ENCODE results near the gene NDFIP1. TPM values are rescaled to one million over a fixed set of nuclear protein-coding genes. Genes with fewer than 3 reads are reported as not detected.
"Not testable (repeated sequence)": the region's sequence is repeated elsewhere in the genome, so short reads cannot be mapped to it uniquely, and the experiment has no call there.

Gene NDFIP1
- total RNA-seq, 1 experiment from 2014 or later, result 37.8 TPM

DNA sequence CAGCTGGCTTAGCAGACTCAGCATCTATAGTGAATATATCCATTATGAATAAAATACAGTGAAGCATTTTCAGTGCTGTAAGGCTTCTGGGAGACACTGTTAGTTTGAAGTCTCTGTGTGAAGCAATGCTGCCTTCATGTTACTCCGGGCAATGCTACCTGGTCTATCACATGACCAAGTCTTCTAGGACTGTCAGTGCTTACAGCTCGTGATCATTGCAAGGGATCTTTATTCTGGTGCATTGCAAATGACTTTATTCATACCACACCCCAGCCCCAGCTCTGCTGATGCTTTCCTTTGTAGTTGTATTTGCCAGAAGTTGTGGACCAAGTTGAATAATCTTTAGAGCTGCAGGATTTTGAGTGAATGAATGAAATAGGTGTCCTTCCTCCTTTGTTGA, 21.9 kb upstream of the NDFIP1 start (continued):
- no peak for TF ChIP-seq ZBTB33 (IDR thresholded peaks at IDR 0.05; ENCODE audit: extremely low read depth, insufficient replicate concordance, low read length)
- TF ChIP-seq RAD21 (IDR thresholded peaks at IDR 0.05; ENCODE audit: low read depth), result no peak
- no peak for TF ChIP-seq FOSL1 (IDR thresholded peaks at IDR 0.05; ENCODE audit: low read depth)
- no peak for TF ChIP-seq CEBPB (IDR thresholded peaks at IDR 0.05; ENCODE audit: low read depth)
- no peak for TF ChIP-seq POLR2AphosphoS5 (IDR thresholded peaks at IDR 0.05; ENCODE audit: low read depth, low read length)
- no peak for TF ChIP-seq ZNF274 (IDR thresholded peaks at IDR 0.05; ENCODE audit: low read depth, low read length)
- no peak for TF ChIP-seq ZFX (IDR thresholded peaks at IDR 0.05)

- Histone ChIP-seq H3K4me2 (ENCODE audit: low read length) (no peak overlapping the region), H2AFZ (ENCODE audit: low read depth, low read length, poor library complexity, severe bottlenecking) (no peak overlapping the region)
- BruUV-seq (replicated peaks), result no TSS peak
Observed at GRCh38 chr5:142087920-142088679, 20.5 kb upstream of the NDFIP1 start.

GRCh38 chr5:142088855-142089479, 19.6 kb upstream of the NDFIP1 start:
- DNase-seq (ENCODE audit: low read depth, low spot score); BruUV-seq (replicated peaks); H3K4me3 ChIP-seq (replicated peaks in 1 of 2; ENCODE audit: low read depth in 1 of 2, low read length in 2 of 2); H3K9me2 ChIP-seq (ENCODE audit: insufficient read depth); CTCF ChIA-PET; H3K27ac ChIP-seq (ENCODE audit: low read depth, low read length); H4K20me1 ChIP-seq (ENCODE audit: insufficient read depth); H2AFZ ChIP-seq (ENCODE audit: low read depth, low read length, poor library complexity, severe bottlenecking); H3K36me3 ChIP-seq (ENCODE audit: control insufficient read depth in 1 of 2, insufficient read depth in 2 of 2, low read length in 2 of 2); H3K9ac ChIP-seq (ENCODE audit: low read length); H3K27me3 ChIP-seq (ENCODE audit: insufficient read depth, low read length); POLR2A ChIA-PET; H3K79me2 ChIP-seq (ENCODE audit: insufficient read depth, low read length); ATAC-seq; H3K9me3 ChIP-seq (ENCODE audit: control insufficient read depth in 1 of 2, insufficient read depth in 1 of 2, low read depth in 1 of 2, low read length in 2 of 2): not testable (repeated sequence)
- Histone ChIP-seq H3K4me2 (ENCODE audit: low read length) (peak overlapping the region; percentile 29), H3K4me1 (ENCODE audit: control insufficient read depth in 1 of 2, insufficient read depth in 2 of 2, low read length in 2 of 2) (peaks cover 3 to 11% of the 10 kb centered on the region in 2 experiments; a peak in 3 of 4 replicates)
- RAD21 ChIA-PET (ENCODE audit: low non-redundant PET in 1 of 2, low total read pairs in 2 of 2, uncharacterized antibody in 2 of 2, unreplicated experiment in 2 of 2), result interaction anchor here in 1 of 2 experiments (0.6 kb wide), 1 partner anchor 25 kb away, joined by 3 read pairs; no protein-coding TSS in a partner anchor
- intact Hi-C loops (cut with micrococcal nuclease), result loop anchor here (1.0 kb wide), 1 partner anchor 42 kb away; no protein-coding TSS in a partner anchor

More at GRCh38 chr5:142087920-142088679, 20.5 kb upstream of the NDFIP1 start:
- Histone ChIP-seq H3K36me3 (ENCODE audit: control insufficient read depth in 1 of 2, insufficient read depth in 2 of 2, low read length in 2 of 2) (no peaks in the 10 kb centered on the region), H4K20me1 (ENCODE audit: insufficient read depth) (no peaks in the 10 kb centered on the region), H3K27me3 (ENCODE audit: insufficient read depth, low read length) (no peaks in the 10 kb centered on the region), H3K27ac (ENCODE audit: low read depth, low read length) (no peak overlapping the region), H3K9ac (ENCODE audit: low read length) (no peak overlapping the region), H3K4me1 (ENCODE audit: control insufficient read depth in 1 of 2, insufficient read depth in 2 of 2, low read length in 2 of 2) (peaks cover 3 to 11% of the 10 kb centered on the region in 2 experiments; a peak in 3 of 4 replicates), H3K9me3 (ENCODE audit: control insufficient read depth in 1 of 2, insufficient read depth in 1 of 2, low read depth in 1 of 2, low read length in 2 of 2) (no peaks in the 10 kb centered on the region), H3K9me2 (ENCODE audit: insufficient read depth) (no peaks in the 10 kb centered on the region), H3K4me3 (replicated peaks in 1 of 2; ENCODE audit: low read depth in 1 of 2, low read length in 2 of 2) (no peak overlapping the region), H3K79me2 (ENCODE audit: insufficient read depth, low read length) (no peaks in the 10 kb centered on the region)
- ChIA-PET RAD21 (ENCODE audit: low non-redundant PET in 1 of 2, low total read pairs in 2 of 2, uncharacterized antibody in 2 of 2, unreplicated experiment in 2 of 2) (no interaction called here), POLR2A (no interaction called here), CTCF (no interaction called here)
- intact Hi-C loops (cut with micrococcal nuclease), result no loop called here
- no peak for TF ChIP-seq ZBTB33 (IDR thresholded peaks at IDR 0.05; ENCODE audit: extremely low read depth, insufficient replicate concordance, low read length)
- no peak for TF ChIP-seq FOSL1 (IDR thresholded peaks at IDR 0.05; ENCODE audit: low read depth)
- TF ChIP-seq EGR1 (IDR thresholded peaks at IDR 0.05; ENCODE audit: low read depth), result no peak
- no peak for TF ChIP-seq POLR2AphosphoS5 (IDR thresholded peaks at IDR 0.05; ENCODE audit: low read depth, low read length)
- DNase-seq (ENCODE audit: low read depth, low spot score) (no peak), ATAC-seq (no peak)

Data from HCT116 (cell line).